KOPT-K1 (cell line): ENCODE measurements around the gene CDK8.

Experiments
- H3K27ac ChIP-seq: fragments of 200-600 bp; sonication (generic); 2 replicates; pipeline ENCODE4 v1.5.1; 2016; ENCODE audit warnings: antibody characterized with exemption, mild to moderate bottlenecking, low read depth, low read length; ENCODE audit not compliant: poor library complexity, severe bottlenecking
- H3K36me3 ChIP-seq: fragments of 200-600 bp; sonication (generic); 2 replicates; pipeline ENCODE4 v1.5.1; 2017; ENCODE audit warnings: antibody characterized with exemption, mild to moderate bottlenecking, low read length, moderate library complexity; ENCODE audit not compliant: insufficient read depth
- H3K9me3 ChIP-seq: fragments of 200-600 bp; sonication (generic); 2 replicates; pipeline ENCODE4 v1.5.1; 2017; ENCODE audit warnings: antibody characterized with exemption, low read length, mild to moderate bottlenecking; ENCODE audit not compliant: insufficient read depth, poor library complexity, severe bottlenecking

Gene CDK8

DNA sequence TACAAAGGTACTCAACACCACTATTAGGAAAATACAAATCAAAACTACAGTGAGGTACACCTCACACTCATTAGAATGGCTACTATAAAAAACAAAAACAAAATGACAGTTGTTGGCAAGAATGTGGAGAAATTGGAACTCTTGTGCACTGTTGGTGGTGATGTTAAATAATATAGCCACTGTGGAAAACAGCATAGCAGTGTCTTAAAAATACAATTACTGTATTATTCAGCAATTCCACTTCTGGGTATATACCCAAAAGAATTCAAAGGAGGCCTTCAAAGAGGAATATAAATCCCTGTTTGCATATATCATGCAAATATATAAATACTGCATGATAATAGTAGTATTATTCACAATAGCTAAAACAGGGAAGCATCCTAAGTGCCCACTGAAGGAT lies 66.8 kb downstream of the CDK8 start:
- Histone ChIP-seq H3K27ac (no peak overlapping the region), H3K36me3 (no peaks in the 10 kb centered on the region), H3K9me3 (no peaks in the 10 kb centered on the region)

DNA sequence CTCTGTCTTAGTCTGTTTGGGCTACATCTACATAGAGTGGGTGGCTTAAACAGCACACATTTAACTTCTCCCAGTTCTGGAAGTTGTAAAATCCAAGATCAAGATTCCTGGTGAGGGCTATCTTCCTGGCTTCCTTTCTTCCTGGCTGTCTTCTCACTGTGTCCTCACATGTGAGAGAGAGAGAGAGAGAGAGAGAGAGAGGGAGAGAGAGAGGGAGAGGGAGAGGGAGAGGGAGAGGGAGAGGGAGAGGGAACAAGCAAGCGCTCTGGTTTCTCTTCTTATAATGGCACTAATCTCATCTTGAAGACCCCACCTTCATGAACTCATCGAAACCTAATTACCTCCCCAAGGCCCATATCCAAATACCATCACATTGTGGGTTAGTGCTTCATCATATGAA lies 69.2 kb downstream of the CDK8 start:
- Histone ChIP-seq H3K9me3 (no peaks in the 10 kb centered on the region), H3K27ac (no peak overlapping the region), H3K36me3 (no peaks in the 10 kb centered on the region)

DNA sequence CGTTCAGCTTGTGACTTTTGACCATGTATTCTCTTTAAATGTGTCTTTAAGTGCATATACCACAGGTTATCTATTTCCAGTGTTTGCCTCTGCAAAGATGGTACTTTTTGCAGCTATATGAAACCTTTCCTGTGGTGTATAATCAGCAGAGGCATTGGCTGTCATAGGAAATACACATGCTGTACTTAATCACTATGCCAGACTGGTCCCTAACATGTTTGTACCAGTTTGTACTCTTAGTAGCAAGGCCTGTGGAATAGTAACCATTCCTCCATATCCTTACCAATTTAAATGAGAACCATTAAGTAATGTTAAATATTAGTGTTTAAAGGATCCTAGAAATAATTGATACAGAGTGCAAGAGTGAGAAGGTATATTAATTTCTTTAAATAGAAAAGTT lies 69.8 kb downstream of the CDK8 start:
- no peak overlapping the region for H3K27ac ChIP-seq
- no peaks in the 10 kb centered on the region for H3K36me3 ChIP-seq
- peaks cover 4% of the 10 kb centered on the region for H3K9me3 ChIP-seq

DNA sequence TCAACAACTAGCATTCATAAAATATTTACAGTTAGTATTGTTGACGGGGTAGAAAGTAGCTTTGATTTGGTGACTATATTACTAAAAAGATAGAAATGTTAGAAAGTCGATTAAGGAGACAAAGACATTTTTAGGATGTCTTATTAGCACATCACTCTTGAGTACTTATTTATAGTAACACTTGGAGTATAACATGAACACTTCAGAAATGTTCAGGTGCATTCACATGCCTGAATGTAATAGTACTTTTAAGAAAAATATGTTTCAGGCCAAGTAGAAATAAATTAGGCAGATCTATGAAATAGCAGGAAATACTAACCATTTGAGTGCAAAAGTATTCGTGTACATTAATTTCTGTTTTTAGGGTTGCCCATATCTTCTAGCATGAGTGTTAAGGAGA lies 70.4 kb downstream of the CDK8 start:
- Histone ChIP-seq H3K36me3 (no peaks in the 10 kb centered on the region), H3K9me3 (peaks cover 7% of the 10 kb centered on the region), H3K27ac (no peak overlapping the region)

DNA sequence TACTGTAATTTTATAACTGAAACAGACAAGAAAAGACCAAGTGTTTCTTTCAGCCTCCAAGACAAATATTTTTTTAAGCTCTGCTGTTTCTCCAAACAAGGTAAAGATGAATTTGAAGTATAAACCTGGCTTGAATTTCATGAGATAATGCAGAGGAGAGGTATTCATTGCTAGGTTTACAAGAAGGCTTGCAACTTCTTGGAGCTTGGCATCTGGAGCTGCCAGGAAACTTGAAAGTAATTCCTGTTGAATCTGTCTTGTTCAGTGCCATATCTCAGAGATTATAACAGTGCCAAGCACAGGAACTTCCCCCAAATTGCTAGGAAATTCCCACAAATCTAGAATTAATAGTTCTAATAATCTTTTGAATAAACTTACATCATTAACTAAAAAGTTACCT lies 70.9 kb downstream of the CDK8 start:
- H3K36me3 ChIP-seq = no peaks in the 10 kb centered on the region
- H3K27ac ChIP-seq = no peak overlapping the region
- peaks cover 7% of the 10 kb centered on the region for H3K9me3 ChIP-seq

DNA sequence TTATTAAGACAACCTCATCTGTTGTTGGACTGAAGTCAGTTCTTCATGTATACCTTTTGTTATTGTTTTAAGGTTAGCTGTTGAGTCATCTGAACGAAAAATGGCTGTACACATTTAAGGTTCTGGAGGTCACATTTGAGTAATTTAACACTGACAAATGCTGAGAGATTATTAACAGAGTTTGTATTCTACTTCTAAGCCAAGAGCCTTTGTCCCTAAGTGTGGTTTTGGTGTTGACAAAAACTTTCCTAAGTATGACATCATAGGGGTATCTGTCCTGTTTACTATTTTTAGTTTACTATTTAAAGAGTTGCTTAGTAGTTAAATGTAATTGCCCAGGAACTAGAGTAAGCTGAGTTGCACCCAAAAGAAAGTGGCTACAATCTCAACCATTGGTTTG lies 71.9 kb downstream of the CDK8 start:
- H3K36me3 ChIP-seq = no peaks in the 10 kb centered on the region
- H3K27ac ChIP-seq = no peak overlapping the region

DNA sequence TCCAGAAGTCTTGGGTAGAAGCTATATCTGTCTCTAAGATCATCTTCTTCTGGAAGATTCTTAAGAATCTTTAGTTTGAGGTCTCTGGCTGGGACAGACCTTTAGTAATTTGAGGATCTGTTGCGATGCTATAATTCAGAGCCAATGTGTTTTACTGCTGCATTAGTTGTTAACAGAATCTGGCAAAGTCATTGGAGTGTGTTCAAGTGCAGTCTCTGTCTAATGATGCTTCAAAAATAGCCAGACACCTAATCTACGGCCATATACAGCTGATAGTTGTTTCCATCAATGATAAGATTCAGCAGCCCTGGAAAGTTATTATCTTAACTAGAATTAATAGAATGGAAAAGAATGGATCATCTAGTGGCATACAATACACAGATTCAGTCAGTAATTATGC lies 72.6 kb downstream of the CDK8 start:
- H3K27ac ChIP-seq = no peak overlapping the region
- H3K36me3 ChIP-seq = no peaks in the 10 kb centered on the region
- H3K9me3 ChIP-seq = peaks cover 7% of the 10 kb centered on the region

More for the DNA sequence above, 71.9 kb downstream of the CDK8 start:
- H3K9me3 ChIP-seq = peaks cover 7% of the 10 kb centered on the region

DNA sequence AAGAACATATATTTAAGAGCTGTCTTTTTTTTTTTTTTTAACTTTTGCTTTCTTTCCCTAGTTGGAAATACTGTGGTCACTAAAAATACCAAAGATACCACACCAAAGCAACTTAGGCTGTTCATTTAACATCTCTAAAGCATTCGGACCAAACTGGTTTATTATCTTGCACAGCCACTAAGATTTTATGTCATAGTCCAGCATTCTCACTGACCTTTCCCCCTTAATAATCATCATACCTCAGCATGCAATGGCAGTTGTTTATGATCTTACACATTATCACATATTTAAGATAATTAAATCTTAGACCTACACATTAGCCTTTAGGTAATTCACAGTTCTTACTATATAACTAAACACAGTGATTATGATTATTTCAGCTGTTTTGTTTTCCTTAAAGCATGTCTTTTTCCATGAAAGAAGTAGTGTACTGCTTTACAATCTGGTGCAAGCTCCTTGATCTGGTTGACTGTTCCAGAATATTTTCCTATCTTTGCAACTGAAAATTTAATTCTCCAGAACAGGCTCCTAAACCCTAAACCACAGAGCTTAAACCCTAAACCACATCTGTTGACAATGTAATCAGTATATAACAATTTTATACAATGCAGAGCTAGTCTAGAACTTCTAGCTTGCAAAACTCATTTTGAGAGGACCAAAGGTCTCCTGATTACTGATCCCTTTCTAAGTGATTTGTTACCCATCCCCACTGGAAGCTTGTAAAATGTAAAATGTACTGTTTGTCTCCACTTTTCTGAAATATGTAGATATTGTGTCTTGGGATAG lies 74.2 kb downstream of the CDK8 start:
- Histone ChIP-seq H3K36me3 (no peaks in the 10 kb centered on the region), H3K9me3 (peaks cover 7% of the 10 kb centered on the region), H3K27ac (no peak overlapping the region)

DNA sequence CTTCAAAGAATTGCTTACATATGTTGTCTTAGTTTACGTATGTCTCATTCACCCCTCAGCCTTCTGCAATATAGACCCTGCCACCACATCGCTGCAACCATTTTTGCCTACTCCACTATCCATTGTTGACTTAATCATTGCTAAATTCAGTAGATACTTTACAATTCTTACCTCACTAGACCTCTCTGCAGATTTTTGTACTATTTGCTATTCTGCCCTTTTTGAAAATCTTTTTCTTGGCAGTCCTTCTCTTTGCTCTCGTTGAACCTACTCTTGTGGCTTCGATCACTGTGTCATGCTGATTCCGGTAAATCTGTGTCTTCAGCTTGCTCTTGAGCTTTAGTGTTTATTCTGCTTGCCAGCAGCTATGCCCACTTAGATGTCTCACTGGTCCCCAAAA lies 81.2 kb downstream of the CDK8 start:
- H3K27ac ChIP-seq = no peak overlapping the region
- H3K36me3 ChIP-seq = no peaks in the 10 kb centered on the region
- no peaks in the 10 kb centered on the region for H3K9me3 ChIP-seq

DNA sequence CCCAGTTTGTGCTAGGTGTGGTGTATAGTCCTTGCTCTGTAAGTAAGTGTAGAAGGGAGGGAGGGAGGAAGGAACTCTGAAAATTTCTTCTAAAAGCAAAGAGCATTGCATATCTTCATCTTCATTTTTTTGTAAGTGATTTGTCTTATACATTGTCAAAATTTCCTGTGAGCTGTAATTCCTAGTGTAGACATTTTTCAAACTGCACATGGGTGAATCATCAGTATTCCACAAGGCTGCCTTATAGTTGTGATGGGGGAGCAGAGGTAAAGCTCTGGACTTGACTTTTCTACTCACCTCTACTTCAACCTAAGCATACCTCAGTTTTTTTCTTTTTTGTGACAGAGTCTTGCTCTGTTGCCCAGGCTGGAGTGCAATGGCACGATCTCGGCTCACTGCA lies 86.9 kb downstream of the CDK8 start:
- Histone ChIP-seq H3K9me3 (no peaks in the 10 kb centered on the region), H3K27ac (no peak overlapping the region), H3K36me3 (0 out of 2 replicates have a peak, but pooled peaks cover 4% of the 10 kb centered on the region)

DNA sequence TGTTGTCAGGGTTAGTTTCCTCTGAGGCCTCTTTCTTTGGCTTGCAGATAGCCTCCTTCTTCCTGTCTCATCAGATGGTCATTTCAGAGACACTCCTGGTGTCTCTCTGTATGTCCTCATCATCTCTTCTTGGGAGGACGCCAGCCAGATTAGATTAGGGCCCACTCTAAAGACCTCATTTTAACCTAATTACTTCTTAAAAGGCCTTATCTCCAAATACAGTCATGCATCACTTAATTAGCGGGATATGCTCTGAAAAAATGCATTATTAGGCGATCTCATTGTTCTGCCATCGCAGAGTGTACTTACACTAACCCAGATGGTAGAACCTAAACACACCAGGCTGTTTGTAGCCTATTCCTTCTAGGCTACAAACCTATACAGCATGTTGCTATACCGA lies 89.0 kb downstream of the CDK8 start:
- Histone ChIP-seq H3K36me3 (0 out of 2 replicates have a peak, but pooled peaks cover 4% of the 10 kb centered on the region), H3K9me3 (no peaks in the 10 kb centered on the region), H3K27ac (no peak overlapping the region)

DNA sequence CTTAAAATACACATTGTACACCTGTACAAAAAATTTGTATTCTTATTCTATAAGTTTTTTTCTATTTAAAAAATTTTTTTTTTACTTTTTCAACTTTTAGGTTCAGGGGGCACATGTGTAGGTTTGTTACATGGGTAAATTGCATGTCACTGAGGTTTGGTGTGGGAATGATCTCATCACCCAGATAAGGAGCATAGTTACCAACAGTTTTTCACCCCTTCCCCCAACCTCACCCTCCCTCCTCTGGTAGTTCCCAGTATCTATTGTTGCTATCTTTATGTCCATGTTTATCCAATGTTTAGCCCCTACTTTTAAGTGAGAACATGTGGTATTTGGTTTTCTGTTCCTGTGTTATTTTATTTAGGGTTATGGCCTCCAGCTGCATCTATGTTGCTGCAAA lies 89.9 kb downstream of the CDK8 start:
- Histone ChIP-seq H3K9me3 (no peaks in the 10 kb centered on the region), H3K27ac (no peak overlapping the region), H3K36me3 (0 out of 2 replicates have a peak, but pooled peaks cover 4% of the 10 kb centered on the region)

DNA sequence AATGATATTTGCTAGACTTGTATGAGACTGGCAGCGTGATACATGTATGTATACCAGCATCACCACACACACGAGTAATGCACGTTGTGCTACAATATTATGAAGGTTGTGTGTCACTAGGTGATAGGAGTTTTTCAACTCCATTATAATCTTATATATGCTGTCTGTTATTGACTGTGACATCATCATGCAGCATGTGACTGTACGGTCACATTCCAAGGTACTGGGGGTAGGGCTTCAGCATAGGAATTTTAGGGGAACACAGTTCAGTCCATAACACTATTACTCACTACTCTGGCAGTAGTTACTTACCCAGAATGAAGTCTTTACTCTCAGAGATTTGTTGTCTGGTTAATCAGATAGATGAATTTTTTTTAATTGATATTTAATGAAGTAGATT lies 91.1 kb downstream of the CDK8 start:
- H3K36me3 ChIP-seq = 0 out of 2 replicates have a peak, but pooled peaks cover 4% of the 10 kb centered on the region
- no peak overlapping the region for H3K27ac ChIP-seq
- H3K9me3 ChIP-seq = no peaks in the 10 kb centered on the region

DNA sequence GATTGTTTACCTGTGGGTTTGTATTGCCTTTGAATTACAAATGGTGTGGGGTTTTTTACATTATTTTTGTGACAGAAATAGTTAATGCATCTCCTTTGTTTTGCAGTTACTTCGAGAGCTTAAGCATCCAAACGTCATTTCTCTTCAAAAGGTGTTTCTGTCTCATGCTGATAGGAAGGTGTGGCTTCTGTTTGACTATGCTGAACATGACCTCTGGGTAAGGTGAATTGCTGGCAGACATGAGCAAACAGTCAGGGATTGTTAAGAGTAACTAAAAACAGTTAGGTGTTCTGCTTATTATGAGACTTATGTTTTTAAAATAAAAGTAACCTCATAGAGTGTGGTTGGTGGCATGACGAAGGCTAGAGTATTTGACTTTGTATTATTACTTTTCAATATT lies 95.0 kb downstream of the CDK8 start:
- Histone ChIP-seq H3K27ac (no peak overlapping the region), H3K36me3 (peaks cover 5% of the 10 kb centered on the region), H3K9me3 (no peaks in the 10 kb centered on the region)

DNA sequence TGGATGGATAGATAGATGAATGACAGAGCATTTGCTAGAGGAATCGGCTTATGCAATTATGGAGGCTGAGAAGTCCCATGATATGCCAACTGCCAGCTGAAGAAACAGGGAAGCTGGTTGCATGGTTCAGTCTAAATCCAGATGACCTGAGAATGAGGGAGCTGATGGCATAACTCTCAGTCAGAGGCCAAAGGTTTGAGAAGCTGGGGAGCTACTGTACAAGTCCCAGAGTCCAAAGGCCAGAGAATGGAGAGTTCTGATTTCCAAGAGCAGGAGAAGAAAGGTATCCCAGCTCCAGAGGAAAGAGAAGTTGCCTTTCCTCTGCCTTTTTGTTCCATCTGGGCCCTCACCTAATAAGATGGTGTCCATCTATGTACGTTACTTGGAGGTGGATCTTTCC lies 108.3 kb downstream of the CDK8 start:
- H3K36me3 ChIP-seq = peaks cover 5% of the 10 kb centered on the region
- no peaks in the 10 kb centered on the region for H3K9me3 ChIP-seq
- no peak overlapping the region for H3K27ac ChIP-seq

DNA sequence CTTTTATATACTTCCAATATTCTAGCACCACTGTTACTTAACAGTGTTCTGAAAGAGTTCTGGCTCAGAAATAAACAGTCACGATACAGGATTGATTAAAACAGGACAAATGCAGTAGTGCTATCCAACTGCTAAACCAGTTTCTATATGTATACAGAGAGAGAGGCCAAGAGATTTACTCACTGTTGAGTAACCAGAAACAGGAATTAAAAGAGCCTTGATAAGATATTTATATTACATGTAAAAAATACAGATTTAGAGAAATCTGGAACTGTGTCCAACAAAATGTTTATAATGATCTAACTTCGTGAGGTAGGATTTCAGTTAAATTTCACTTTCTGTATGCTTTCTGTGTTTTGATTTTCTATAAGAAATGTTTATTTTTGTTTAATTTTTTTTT lies 116.6 kb downstream of the CDK8 start:
- no peak overlapping the region for H3K27ac ChIP-seq
- H3K36me3 ChIP-seq = no peaks in the 10 kb centered on the region
- no peaks in the 10 kb centered on the region for H3K9me3 ChIP-seq
